Right hindlimb (tissue), 1 donor: ENCODE measurements around the gene EIF4A2.
"Not testable (repeated sequence)": the region's sequence is repeated elsewhere in the genome, so short reads cannot be mapped to it uniquely, and the experiment has no call there.

Experiments
- DNase-seq: peaks from one replicate; pipeline ENCODE4 v3.0.0-alpha.2; 2018

Gene EIF4A2

DNA sequence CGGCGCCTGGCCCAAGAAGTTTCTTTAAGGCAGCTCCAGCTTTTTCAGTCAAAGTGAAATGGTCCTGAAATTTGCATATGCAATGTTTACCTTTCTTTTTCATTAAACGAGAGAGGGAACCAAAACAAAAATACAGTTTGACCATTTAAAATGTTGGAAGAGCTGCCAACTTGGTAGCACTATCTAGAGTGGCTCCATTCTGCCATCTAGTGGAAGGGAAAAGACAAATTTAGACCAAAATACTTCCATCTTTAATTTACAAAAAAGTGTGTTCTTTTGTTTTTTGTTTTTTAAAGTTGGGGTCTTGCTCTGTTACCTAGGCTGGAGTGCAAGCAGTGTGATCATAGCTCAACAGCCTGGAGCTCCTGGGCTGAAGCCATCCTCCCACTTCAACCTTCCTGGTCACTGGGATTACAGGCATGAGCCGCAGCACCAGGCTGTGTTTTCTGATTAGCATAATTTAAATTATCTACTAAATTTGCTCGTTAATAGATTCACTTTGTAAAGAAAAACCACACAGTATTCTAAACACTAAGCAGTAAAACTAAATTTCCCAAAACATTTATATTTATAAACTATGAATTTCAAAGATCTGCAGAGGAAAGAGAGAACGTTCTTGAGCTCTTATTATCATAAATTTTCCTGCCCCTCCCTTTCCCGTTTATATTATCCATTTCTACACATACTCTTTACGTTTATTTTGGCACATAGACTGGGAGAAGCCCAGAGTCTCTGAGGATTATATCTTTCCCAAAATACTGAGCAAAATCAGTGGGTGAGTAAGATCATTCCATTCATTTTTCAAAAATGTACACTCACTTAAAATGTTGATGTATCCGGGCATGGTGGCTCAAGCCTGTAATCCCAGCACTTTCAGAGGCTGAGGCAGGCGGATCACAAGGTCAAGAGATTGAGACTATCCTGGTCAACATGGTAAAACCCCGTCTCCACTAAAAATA lies 38.3 kb downstream of the EIF4A2 start:
- DNase-seq, result no peak

DNA sequence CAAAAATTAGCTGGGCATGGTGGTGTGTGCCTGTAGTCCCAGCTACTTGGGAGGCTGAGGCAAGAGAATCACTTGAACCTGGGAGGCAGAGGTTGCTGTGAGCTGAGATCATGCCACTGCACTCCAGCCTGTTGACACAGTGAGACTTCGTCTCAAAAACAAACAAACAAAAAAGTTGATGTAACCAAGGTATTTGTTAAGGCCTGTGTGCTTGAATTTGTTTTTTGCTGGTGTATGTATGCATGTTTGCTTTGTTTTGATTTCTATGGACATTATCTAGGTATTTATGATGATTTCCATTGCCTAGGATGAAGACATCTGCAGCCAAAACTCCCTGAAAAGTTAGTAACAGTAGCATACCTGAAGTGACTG lies 39.0 kb downstream of the EIF4A2 start:
- not testable (repeated sequence) for DNase-seq

DNA sequence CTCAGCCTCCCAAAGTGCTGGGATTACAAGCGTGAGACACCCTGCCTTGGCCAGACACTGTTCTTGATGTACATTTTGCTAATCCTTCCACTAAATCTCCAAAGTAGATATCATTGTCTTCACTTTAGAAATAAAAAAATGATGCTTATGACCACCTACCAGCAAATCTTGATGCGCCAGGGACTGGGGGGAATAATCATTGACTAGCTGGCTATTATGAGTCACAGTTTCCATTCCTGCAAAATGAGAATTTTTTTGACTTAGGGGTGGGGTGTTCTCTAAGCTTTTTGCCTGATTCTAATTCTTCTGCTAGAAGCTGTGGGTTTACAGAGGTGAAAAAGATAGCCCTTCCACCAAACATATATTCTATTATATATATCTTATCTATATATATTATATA lies 40.0 kb downstream of the EIF4A2 start:
- no peak for DNase-seq

- no peak for DNase-seq
Observed at GRCh38 chr3:186824430-186825139, 41.2 kb downstream of the EIF4A2 start.

GRCh38 chr3:186825294-186825821 lies 42.0 kb downstream of the EIF4A2 start:
- DNase-seq, result peak; percentile 34

GRCh38 chr3:186825872-186826409 lies 42.6 kb downstream of the EIF4A2 start:
- no peak for DNase-seq

DNA sequence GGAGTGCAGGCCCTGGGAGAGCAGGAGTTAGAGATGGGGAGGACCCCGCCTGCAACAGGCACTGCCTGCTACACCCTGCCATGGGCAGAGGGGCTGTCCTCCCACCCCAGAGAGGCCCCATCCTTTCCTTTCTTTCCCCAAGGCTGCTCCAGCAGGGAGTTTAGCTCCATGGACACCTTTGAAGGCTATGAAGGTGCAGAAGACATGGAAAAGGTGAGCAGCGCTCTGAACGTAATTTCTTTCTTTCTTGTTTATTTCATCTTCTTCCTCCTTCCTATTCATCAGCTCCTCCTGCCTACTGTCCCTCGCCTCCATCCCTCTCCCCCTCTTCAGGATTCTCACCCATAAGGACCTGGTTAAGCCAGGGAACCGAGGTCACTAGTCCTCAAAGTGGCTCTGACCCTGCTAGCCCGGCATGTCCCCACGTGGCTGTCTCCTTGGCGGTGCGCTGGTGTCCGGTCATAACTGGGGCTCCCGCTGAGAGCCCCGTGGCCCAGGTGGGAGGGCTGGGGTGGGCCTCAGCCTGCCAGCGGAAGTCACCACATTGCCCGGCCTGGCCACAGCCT lies 43.1 kb downstream of the EIF4A2 start:
- no peak for DNase-seq

DNA sequence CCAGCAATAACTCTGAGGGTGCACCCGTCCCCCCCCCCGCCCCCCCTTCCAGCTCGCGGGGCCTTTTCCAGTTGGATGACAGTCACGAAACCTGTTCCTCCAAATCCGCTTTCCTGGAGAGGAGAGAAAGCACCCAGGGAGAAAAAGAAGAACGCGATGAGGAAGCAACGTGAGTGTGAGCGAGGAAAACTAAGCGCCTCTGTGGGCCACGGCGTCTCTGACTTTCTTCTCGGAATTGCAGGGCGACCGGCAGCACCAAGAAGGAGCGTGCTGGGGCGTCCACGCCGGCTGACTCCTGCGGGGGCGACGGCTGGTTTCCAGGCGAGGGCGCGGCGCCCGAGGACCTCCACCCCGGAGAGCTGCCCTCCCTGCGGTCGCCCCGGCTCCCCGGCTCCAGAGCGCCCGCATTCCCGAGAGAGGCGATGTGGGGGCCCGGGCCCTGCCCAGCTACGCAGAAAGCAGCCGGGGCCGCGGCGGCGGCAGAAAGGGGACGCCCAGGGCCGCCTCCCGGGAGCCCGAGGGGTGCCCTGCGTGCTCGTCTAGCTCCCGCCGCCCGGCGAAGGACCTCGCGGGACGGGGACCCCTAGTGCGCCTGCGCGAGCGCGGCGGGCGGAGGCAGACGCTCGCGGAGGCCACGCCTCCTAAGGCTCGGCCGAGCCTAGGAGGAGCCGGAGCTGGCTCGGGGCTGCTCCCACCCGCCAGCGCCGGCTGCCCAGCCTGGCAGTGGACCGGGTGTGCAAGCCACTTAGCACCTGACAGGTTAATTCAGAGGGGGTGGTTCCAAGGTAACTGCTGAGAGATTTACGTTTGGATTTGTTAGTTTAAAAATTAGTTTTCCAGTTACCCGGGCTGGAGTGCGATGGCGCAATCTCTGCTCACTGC lies 43.8 kb downstream of the EIF4A2 start:
- peak; percentile 78 for DNase-seq

- no peak for DNase-seq
Observed at GRCh38 chr3:186828340-186828739, 45.0 kb downstream of the EIF4A2 start.

- no peak for DNase-seq
Observed at GRCh38 chr3:186831798-186832197, 48.4 kb downstream of the EIF4A2 start.

DNA sequence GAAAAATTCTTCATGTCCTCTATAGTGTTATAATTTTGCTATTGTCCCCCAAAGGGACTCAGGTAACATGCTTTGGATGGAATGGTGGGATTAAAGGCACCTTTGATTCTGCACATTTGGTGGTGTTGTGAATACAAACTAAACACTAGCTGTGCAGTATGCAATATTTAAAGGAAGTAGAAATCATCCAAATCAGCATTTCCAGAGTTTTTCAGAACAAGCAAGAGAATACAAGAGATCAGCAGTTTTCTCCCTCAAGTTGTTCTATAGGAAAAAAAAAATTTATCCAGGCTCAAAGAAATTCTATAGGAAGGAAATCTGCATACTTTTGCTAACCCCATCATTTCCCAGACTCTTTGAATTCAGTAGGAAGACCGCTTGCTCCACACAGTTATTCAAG lies 48.9 kb downstream of the EIF4A2 start:
- no peak for DNase-seq
